ENCODE measurements around the gene GNAZ.

DNA sequence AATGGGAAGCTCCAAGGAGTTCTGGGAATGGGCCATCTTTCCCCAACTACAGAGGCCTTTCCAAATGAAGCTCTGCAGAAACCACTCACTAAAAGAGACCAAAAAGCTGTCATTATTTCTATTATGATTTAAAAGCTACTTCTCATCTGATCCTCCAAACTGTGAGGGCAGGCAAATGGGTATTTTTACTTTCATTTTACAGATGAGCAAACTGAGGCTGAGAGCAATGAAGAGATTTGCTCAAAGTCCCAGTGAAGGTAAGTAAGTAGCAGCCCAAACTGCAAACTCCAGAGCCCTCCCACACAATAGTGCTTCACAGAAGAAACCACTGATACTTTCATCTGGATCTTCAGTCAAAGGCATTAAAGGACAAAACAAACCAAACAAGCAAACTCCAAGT is 70.1 kb downstream of the GNAZ start:
- TF ChIP-seq TFCP2L1 (CRISPR knock-in tag; IDR thresholded peaks at IDR 0.05) (no peak), JUN (IDR thresholded peaks at IDR 0.05) (no peak)

Measured in A549 (cell line).